ENCODE measurements around the gene ARHGAP15.
"Not testable (repeated sequence)": the region's sequence is repeated elsewhere in the genome, so short reads cannot be mapped to it uniquely, and the experiment has no call there.

The ARHGAP15 gene

GRCh38 chr2:143529118-143529720 is 400.0 kb downstream of the ARHGAP15 start:
- Histone ChIP-seq H3K27me3 (no peaks in the 10 kb centered on the region), H3K36me3 (peaks cover 27% of the 10 kb centered on the region), H3K4me3 (ENCODE audit: low read depth in 1 of 2, low read length in 1 of 2) (no peak overlapping the region), H3K4me1 (ENCODE audit: control insufficient read depth in 1 of 2, insufficient read depth in 1 of 2, low read depth in 1 of 2, low read length in 1 of 2) (no peaks in the 10 kb centered on the region), H3K9me3 (no peaks in the 10 kb centered on the region), H3K27ac (no peak overlapping the region)
- TF ChIP-seq CTCF (IDR thresholded peaks at IDR 0.05): no peak

GRCh38 chr2:143530758-143531157 is 401.5 kb downstream of the ARHGAP15 start:
- TF ChIP-seq CTCF (IDR thresholded peaks at IDR 0.05): no peak
- Histone ChIP-seq H3K9me3 (no peaks in the 10 kb centered on the region), H3K4me1 (ENCODE audit: control insufficient read depth in 1 of 2, insufficient read depth in 1 of 2, low read depth in 1 of 2, low read length in 1 of 2) (no peaks in the 10 kb centered on the region), H3K27me3 (no peaks in the 10 kb centered on the region), H3K27ac (no peak overlapping the region), H3K36me3 (peaks cover 20% of the 10 kb centered on the region), H3K4me3 (ENCODE audit: low read depth in 1 of 2, low read length in 1 of 2) (no peak overlapping the region)

- Histone ChIP-seq H3K27me3 (no peaks in the 10 kb centered on the region), H3K27ac (no peak overlapping the region), H3K4me3 (ENCODE audit: low read depth in 1 of 2, low read length in 1 of 2) (no peak overlapping the region), H3K9me3 (no peaks in the 10 kb centered on the region), H3K4me1 (ENCODE audit: control insufficient read depth in 1 of 2, insufficient read depth in 1 of 2, low read depth in 1 of 2, low read length in 1 of 2) (no peaks in the 10 kb centered on the region), H3K36me3 (peaks cover 20% of the 10 kb centered on the region)
- no peak for TF ChIP-seq CTCF (IDR thresholded peaks at IDR 0.05)
Observed at GRCh38 chr2:143532061-143532460, 402.8 kb downstream of the ARHGAP15 start.

GRCh38 chr2:143533846-143534245 is 404.6 kb downstream of the ARHGAP15 start:
- no peaks in the 10 kb centered on the region for H3K4me1 ChIP-seq (ENCODE audit: control insufficient read depth in 1 of 2, insufficient read depth in 1 of 2, low read depth in 1 of 2, low read length in 1 of 2)
- H3K27me3 ChIP-seq: no peaks in the 10 kb centered on the region
- no peak overlapping the region for H3K27ac ChIP-seq
- H3K36me3 ChIP-seq: peaks cover 20% of the 10 kb centered on the region
- H3K4me3 ChIP-seq (ENCODE audit: low read depth in 1 of 2, low read length in 1 of 2): no peak overlapping the region
- no peak for TF ChIP-seq CTCF (IDR thresholded peaks at IDR 0.05)
- H3K9me3 ChIP-seq: no peaks in the 10 kb centered on the region

- TF ChIP-seq CTCF (IDR thresholded peaks at IDR 0.05): no peak
- Histone ChIP-seq H3K4me3 (ENCODE audit: low read depth in 1 of 2, low read length in 1 of 2) (no peak overlapping the region), H3K27ac (no peak overlapping the region), H3K9me3 (no peaks in the 10 kb centered on the region), H3K27me3 (no peaks in the 10 kb centered on the region), H3K36me3 (peaks cover 20% of the 10 kb centered on the region), H3K4me1 (ENCODE audit: control insufficient read depth in 1 of 2, insufficient read depth in 1 of 2, low read depth in 1 of 2, low read length in 1 of 2) (no peaks in the 10 kb centered on the region)
Observed at GRCh38 chr2:143535802-143536201, 406.6 kb downstream of the ARHGAP15 start.

GRCh38 chr2:143541899-143542298 is 412.7 kb downstream of the ARHGAP15 start:
- not testable (repeated sequence) for H3K9me3 ChIP-seq; H3K27me3 ChIP-seq; H3K27ac ChIP-seq; H3K4me3 ChIP-seq (ENCODE audit: low read depth in 1 of 2, low read length in 1 of 2); H3K36me3 ChIP-seq; H3K4me1 ChIP-seq (ENCODE audit: control insufficient read depth in 1 of 2, insufficient read depth in 1 of 2, low read depth in 1 of 2, low read length in 1 of 2)

All from neutrophil (primary cell).